ENCODE measurements around the gene TNFSF13. TPM values are rescaled to one million over a fixed set of nuclear protein-coding genes. Genes with fewer than 3 reads are reported as not detected.

TNFSF13 gene
- 10 to 100 TPM; 11.0 to 16.9 TPM for total RNA-seq

- H3K4me3 ChIP-seq: peak within 1 kb of the TSS; percentile 16 to 76
- DNase-seq (ENCODE audit: low spot score): no peak
- H3K27me3 ChIP-seq: no peaks in the 10 kb centered on the region
- peak within 1 kb of the TSS; percentile 86 to 95 for H3K27ac ChIP-seq
- H3K9me3 ChIP-seq: no peaks in the 10 kb centered on the region
- peaks cover 0 to 62% of the 10 kb centered on the region in 2 donors for H3K4me1 ChIP-seq
- H3K36me3 ChIP-seq: peaks cover 7% of the 10 kb centered on the region
- no peak for TF ChIP-seq CTCF (IDR thresholded peaks at IDR 0.05)
Measured at GRCh38 chr17:7558544-7559319, at the start of gene TNFSF13. TNFSF13 (plus strand) TSS chr17:7558750; CDS start chr17:7559040, 290 bp downstream.

- DNase-seq (ENCODE audit: low spot score): no peak
- peaks cover 95% of the 10 kb centered on the region for H3K36me3 ChIP-seq
Measured at GRCh38 chr17:7508846-7509245, 49.7 kb upstream of the TNFSF13 start.

GRCh38 chr17:7509937-7510336, 48.6 kb upstream of the TNFSF13 start:
- DNase-seq (ENCODE audit: low spot score): no peak
- H3K27me3 ChIP-seq: no peaks in the 10 kb centered on the region
- no peaks in the 10 kb centered on the region for H3K9me3 ChIP-seq
- no peak for TF ChIP-seq CTCF (IDR thresholded peaks at IDR 0.05)
- no peak overlapping the region for H3K4me3 ChIP-seq
- no peaks in the 10 kb centered on the region for H3K4me1 ChIP-seq
- peaks cover 90% of the 10 kb centered on the region for H3K36me3 ChIP-seq
- H3K27ac ChIP-seq: no peak overlapping the region

More at GRCh38 chr17:7508846-7509245, 49.7 kb upstream of the TNFSF13 start:
- no peak overlapping the region for H3K4me3 ChIP-seq
- no peaks in the 10 kb centered on the region for H3K4me1 ChIP-seq
- no peaks in the 10 kb centered on the region for H3K9me3 ChIP-seq
- no peak overlapping the region for H3K27ac ChIP-seq
- TF ChIP-seq CTCF (IDR thresholded peaks at IDR 0.05): no peak
- no peaks in the 10 kb centered on the region for H3K27me3 ChIP-seq

GRCh38 chr17:7511108-7511507, 47.4 kb upstream of the TNFSF13 start:
- no peak overlapping the region for H3K27ac ChIP-seq
- no peak for DNase-seq (ENCODE audit: low spot score)
- no peaks in the 10 kb centered on the region for H3K4me1 ChIP-seq
- H3K4me3 ChIP-seq: no peak overlapping the region
- no peaks in the 10 kb centered on the region for H3K9me3 ChIP-seq
- no peak for TF ChIP-seq CTCF (IDR thresholded peaks at IDR 0.05)
- H3K36me3 ChIP-seq: peaks cover 78% of the 10 kb centered on the region
- no peaks in the 10 kb centered on the region for H3K27me3 ChIP-seq

- no peak overlapping the region for H3K27ac ChIP-seq
- no peaks in the 10 kb centered on the region for H3K9me3 ChIP-seq
- no peak for DNase-seq (ENCODE audit: low spot score)
- no peak overlapping the region for H3K4me3 ChIP-seq
- no peaks in the 10 kb centered on the region for H3K4me1 ChIP-seq
- no peak for TF ChIP-seq CTCF (IDR thresholded peaks at IDR 0.05)
- H3K27me3 ChIP-seq: no peaks in the 10 kb centered on the region
- peaks cover 68% of the 10 kb centered on the region for H3K36me3 ChIP-seq
Measured at GRCh38 chr17:7512105-7512504, 46.4 kb upstream of the TNFSF13 start.

Measured in right atrium auricular region (tissue), 2 donors.